IPS DF 6.9 (cell line): ENCODE measurements around the gene GABRB2.
"Not testable (repeated sequence)": the region's sequence is repeated elsewhere in the genome, so short reads cannot be mapped to it uniquely, and the experiment has no call there.

Experiments used
- DNase-seq: peaks from one replicate; pipeline ENCODE4 v3.0.0-alpha.2; 2013; ENCODE audit warnings: low read depth, low spot score
- H3K27ac ChIP-seq: one replicate; pipeline ENCODE4 v1.5.1; 2013; ENCODE audit warnings: low read length, control low read depth
- H3K27me3 ChIP-seq: 2 replicates; pipeline ENCODE4 v1.6.1; 2013; ENCODE audit warnings: mild to moderate bottlenecking, low read length; ENCODE audit not compliant: control insufficient read depth, insufficient read depth
- H3K36me3 ChIP-seq: 2 replicates; pipeline ENCODE4 v1.6.1; 2013; ENCODE audit warnings: low read length; ENCODE audit not compliant: control insufficient read depth, insufficient read depth
- H3K4me1 ChIP-seq: 2 replicates; pipeline ENCODE4 v1.6.1; 2013; ENCODE audit warnings: low read length; ENCODE audit not compliant: control insufficient read depth, insufficient read depth
- H3K4me3 ChIP-seq: 2 replicates; pipeline ENCODE4 v1.5.1; 2013; ENCODE audit warnings: mild to moderate bottlenecking, low read length
- H3K9me3 ChIP-seq: 2 replicates; pipeline ENCODE4 v1.6.1; 2013; ENCODE audit warnings: low read length, inconsistent platforms; ENCODE audit not compliant: control insufficient read depth, insufficient read depth
- WGBS: extraction: QIAGEN DNeasy Blood & Tissue Kit; methylation state at CpG from one replicate; pipeline ENCODE4 v1.1.7; 2013; ENCODE audit warnings: mixed read lengths, missing lambda C conversion rate; ENCODE audit not compliant: insufficient read length, insufficient coverage; 5-methylcytosine and 5-hydroxymethylcytosine counted together

GABRB2 gene

GRCh38 chr5:161306351-161306995, 240.1 kb downstream of the GABRB2 start:
- Histone ChIP-seq H3K4me3 (no peak overlapping the region), H3K27me3 (no peaks in the 10 kb centered on the region), H3K9me3 (no peaks in the 10 kb centered on the region), H3K36me3 (no peaks in the 10 kb centered on the region), H3K4me1 (no peaks in the 10 kb centered on the region), H3K27ac (no peak overlapping the region)
- no peak for DNase-seq
- WGBS: no CpG with 5 or more reads among the region's 4 CpGs

- Histone ChIP-seq H3K27me3 (no peaks in the 10 kb centered on the region), H3K36me3 (no peaks in the 10 kb centered on the region), H3K9me3 (no peaks in the 10 kb centered on the region), H3K27ac (no peak overlapping the region), H3K4me1 (no peaks in the 10 kb centered on the region), H3K4me3 (no peak overlapping the region)
- DNase-seq: no peak
Measured at GRCh38 chr5:161305601-161306000, 240.9 kb downstream of the GABRB2 start.

DNA sequence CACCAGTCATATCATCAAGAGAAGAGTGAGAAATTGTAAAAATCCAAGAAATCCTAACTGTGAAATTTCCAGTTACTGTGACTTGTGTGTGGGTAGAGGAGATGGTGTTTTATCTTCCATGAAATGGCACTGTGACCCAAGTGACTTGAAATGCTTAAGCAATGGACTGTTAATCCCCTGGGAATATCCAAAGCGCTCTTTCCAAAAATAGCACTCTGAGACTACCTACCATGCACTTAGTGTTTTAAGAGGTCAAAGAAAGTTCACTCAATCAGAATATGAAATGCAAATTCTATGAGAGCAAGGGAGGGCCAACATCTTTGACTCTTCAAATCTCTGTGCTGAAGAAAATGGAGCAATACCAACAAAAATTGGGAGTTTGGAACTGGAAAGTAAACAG, 244.0 kb downstream of the GABRB2 start:
- Histone ChIP-seq H3K27ac (no peak overlapping the region), H3K4me3 (no peak overlapping the region), H3K9me3 (no peaks in the 10 kb centered on the region), H3K4me1 (no peaks in the 10 kb centered on the region), H3K27me3 (no peaks in the 10 kb centered on the region), H3K36me3 (no peaks in the 10 kb centered on the region)
- DNase-seq: no peak
- no CpG with 5 or more reads among the region's 1 CpG for WGBS

GRCh38 chr5:161301586-161301985, 244.9 kb downstream of the GABRB2 start:
- WGBS: no CpG with 5 or more reads among the region's 2 CpGs

GRCh38 chr5:161299053-161299452, 247.5 kb downstream of the GABRB2 start:
- Histone ChIP-seq H3K9me3 (no peaks in the 10 kb centered on the region), H3K4me3 (no peak overlapping the region), H3K4me1 (no peaks in the 10 kb centered on the region), H3K36me3 (no peaks in the 10 kb centered on the region), H3K27me3 (no peaks in the 10 kb centered on the region), H3K27ac (no peak overlapping the region)
- DNase-seq: no peak
- WGBS: no CpG with 5 or more reads among the region's 3 CpGs

More at GRCh38 chr5:161301586-161301985, 244.9 kb downstream of the GABRB2 start:
- H3K27ac ChIP-seq: no peak overlapping the region
- H3K27me3 ChIP-seq: no peaks in the 10 kb centered on the region
- no peak overlapping the region for H3K4me3 ChIP-seq
- no peak for DNase-seq
- no peaks in the 10 kb centered on the region for H3K4me1 ChIP-seq
- H3K9me3 ChIP-seq: no peaks in the 10 kb centered on the region
- H3K36me3 ChIP-seq: no peaks in the 10 kb centered on the region

DNA sequence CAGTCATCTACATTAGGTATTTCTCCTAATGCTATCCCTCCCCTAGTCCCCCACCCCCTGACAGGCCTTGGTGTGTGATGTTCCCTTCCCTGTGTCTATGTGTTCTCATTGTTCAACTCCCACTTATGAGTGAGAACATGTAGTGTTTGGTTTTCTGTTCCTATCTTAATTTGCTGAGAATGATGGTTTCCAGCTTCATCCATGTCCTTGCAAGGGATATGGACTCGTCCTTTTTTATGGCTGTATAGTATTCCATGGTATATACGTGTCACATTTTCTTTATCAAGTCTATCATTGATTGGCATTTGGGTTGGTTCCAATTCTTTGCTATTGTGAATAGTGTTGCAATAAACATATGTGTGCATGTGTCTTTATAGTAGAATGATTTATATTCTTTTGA, 249.1 kb downstream of the GABRB2 start:
- not testable (repeated sequence) for H3K27me3 ChIP-seq, H3K27ac ChIP-seq, H3K36me3 ChIP-seq, H3K9me3 ChIP-seq, H3K4me1 ChIP-seq, DNase-seq, H3K4me3 ChIP-seq
- no CpG with 5 or more reads among the region's 2 CpGs for WGBS

- Histone ChIP-seq H3K27me3 (no peaks in the 10 kb centered on the region), H3K27ac (no peak overlapping the region), H3K4me1 (no peaks in the 10 kb centered on the region), H3K9me3 (no peaks in the 10 kb centered on the region), H3K4me3 (no peak overlapping the region), H3K36me3 (no peaks in the 10 kb centered on the region)
- no peak for DNase-seq
Measured at GRCh38 chr5:161295721-161296250, 250.7 kb downstream of the GABRB2 start.

DNA sequence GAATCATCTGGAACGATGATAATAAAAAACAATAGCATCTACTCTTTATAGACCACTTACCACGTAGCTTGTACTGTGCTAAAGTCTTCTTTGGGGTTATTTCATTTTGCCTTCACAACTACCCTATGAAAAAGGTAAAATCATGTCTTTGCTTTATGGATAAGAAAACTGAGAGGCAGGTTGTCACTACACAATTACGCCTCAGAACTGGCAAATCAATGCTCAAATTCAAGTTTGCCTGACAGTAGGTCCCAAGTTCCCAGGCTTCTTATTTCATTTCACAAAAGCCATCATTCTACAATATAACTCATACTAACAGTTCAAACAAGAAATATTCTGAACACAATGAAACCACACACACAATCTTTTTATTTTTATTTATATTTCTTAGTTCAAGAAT, 258.5 kb downstream of the GABRB2 start:
- Histone ChIP-seq H3K9me3 (no peaks in the 10 kb centered on the region), H3K27me3 (no peaks in the 10 kb centered on the region), H3K27ac (no peak overlapping the region), H3K4me3 (no peak overlapping the region), H3K4me1 (no peaks in the 10 kb centered on the region), H3K36me3 (no peaks in the 10 kb centered on the region)
- DNase-seq: no peak
- no CpG with 5 or more reads among the region's 3 CpGs for WGBS

- no peaks in the 10 kb centered on the region for H3K9me3 ChIP-seq
- no CpG with 5 or more reads among the region's 1 CpG for WGBS
- no peaks in the 10 kb centered on the region for H3K36me3 ChIP-seq
Measured at GRCh38 chr5:161287436-161287835, 259.1 kb downstream of the GABRB2 start.

DNA sequence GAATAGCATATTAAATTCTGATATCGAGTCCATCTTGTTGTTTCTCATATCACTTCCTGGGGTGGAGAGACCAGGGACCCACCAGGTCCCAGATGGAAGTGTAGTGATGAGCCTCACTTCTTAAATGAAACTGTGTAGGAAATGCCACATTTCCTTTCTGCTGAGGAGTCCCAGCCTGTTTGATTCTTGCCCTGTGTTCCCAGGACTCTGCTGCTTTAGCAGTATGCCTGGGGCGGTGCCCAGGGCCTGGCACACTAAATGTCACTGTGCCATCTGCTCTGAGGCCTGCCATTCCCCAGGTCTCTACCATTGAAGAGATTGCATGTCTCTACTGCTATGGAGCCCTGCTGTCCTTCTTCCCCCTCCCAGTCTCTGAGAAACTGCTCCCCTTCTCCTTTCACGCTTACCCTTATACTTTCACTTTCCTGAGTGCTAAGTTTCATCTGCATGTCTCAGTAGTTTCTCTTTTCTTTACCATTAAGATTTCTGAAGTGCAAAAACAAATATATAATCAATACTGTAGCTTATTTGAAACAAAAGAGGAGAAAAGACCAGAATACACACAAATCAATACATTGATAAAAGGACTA, 260.4 kb downstream of the GABRB2 start:
- DNase-seq: no peak
- Histone ChIP-seq H3K27ac (no peak overlapping the region), H3K4me3 (no peak overlapping the region), H3K36me3 (no peaks in the 10 kb centered on the region), H3K9me3 (no peaks in the 10 kb centered on the region), H3K27me3 (no peaks in the 10 kb centered on the region), H3K4me1 (no peaks in the 10 kb centered on the region)
- WGBS: no CpG with 5 or more reads among the region's 3 CpGs

More at GRCh38 chr5:161287436-161287835, 259.1 kb downstream of the GABRB2 start:
- no peaks in the 10 kb centered on the region for H3K4me1 ChIP-seq
- no peak for DNase-seq
- H3K4me3 ChIP-seq: no peak overlapping the region
- no peaks in the 10 kb centered on the region for H3K27me3 ChIP-seq
- no peak overlapping the region for H3K27ac ChIP-seq

GRCh38 chr5:161284445-161284844, 262.1 kb downstream of the GABRB2 start:
- H3K27ac ChIP-seq: no peak overlapping the region
- H3K4me1 ChIP-seq: no peaks in the 10 kb centered on the region
- no peak overlapping the region for H3K4me3 ChIP-seq
- no CpG with 5 or more reads among the region's 2 CpGs for whole genome bisulfite sequencing
- no peaks in the 10 kb centered on the region for H3K9me3 ChIP-seq
- DNase-seq: no peak
- no peaks in the 10 kb centered on the region for H3K27me3 ChIP-seq
- no peaks in the 10 kb centered on the region for H3K36me3 ChIP-seq
